Thyroid gland (tissue), 4 donors: ENCODE data around the gene ZNF408. TPM values are rescaled to one million over a fixed set of nuclear protein-coding genes. Genes with fewer than 3 reads are reported as not detected.

ENCODE experiments used
- DNase-seq, 2 donors: peaks; one replicate each; pipeline ENCODE4 v3.0.0-alpha.2; 2019
- H3K27ac ChIP-seq, 3 donors: fragments of 200-600 bp; sonication (generic); 1 replicate in 2 of 3; 2 replicates in 1 of 3; pipeline ENCODE4 v1.5.1; 2016 to 2019; ENCODE audit warnings: mild to moderate bottlenecking in 1 of 3, moderate library complexity in 1 of 3
- H3K27me3 ChIP-seq: fragments of 200-600 bp; sonication (generic); one replicate; pipeline ENCODE4 v1.5.1; 2019
- H3K36me3 ChIP-seq, 2 donors: fragments of 200-600 bp; sonication (generic); one replicate each; pipeline ENCODE4 v1.5.1; 2016 to 2019
- H3K4me1 ChIP-seq, 2 donors: fragments of 200-600 bp; sonication (generic); one replicate each; pipeline ENCODE4 v1.5.1; 2017 to 2019
- H3K4me3 ChIP-seq, 3 donors: fragments of 200-600 bp; sonication (generic); replicated peaks in 1 of 3; 1 replicate in 2 of 3; 2 replicates in 1 of 3; pipeline ENCODE4 v1.5.1; 2016; ENCODE audit warnings: mild to moderate bottlenecking in 1 of 3
- H3K9me3 ChIP-seq: fragments of 200-600 bp; sonication (generic); one replicate; pipeline ENCODE4 v1.5.1; 2017
- POLR2A ChIP-seq, 2 donors: fragments of 450-650 bp; IDR thresholded peaks; one replicate each; pipeline ENCODE4 v1.6.1; 2017; ENCODE audit warnings: antibody characterized with exemption in 2 of 2, mild to moderate bottlenecking in 2 of 2, moderate library complexity in 1 of 2
- WGBS, 2 donors: methylation state at CpG; one replicate each; pipeline ENCODE4 v1.1.5; 2017; 5-methylcytosine and 5-hydroxymethylcytosine counted together
- intact Hi-C: fragments of 100-400 bp; cut with DNase I; formaldehyde crosslinking; loops from one replicate; pipeline ENCODE4 v1.15.1; 2023
- total RNA-seq, 4 donors: library from RNA; depleted of rRNA; stranded (reverse); fragments of >200 nt; gene quantifications; one replicate each; pipeline ENCODE4 v1.2.3, GENCODE V29; 2016
- TF ChIP-seq, protein P1 (sequence below), 6 experiments: fragments of 200-600 bp in 3 of 6; fragments of 450-650 bp in 3 of 6; sonication (generic) in 3 of 6; IDR thresholded peaks; one replicate each; pipeline ENCODE4 v1.5.1; 2016 to 2019; ENCODE audit warnings: antibody characterized with exemption in 6 of 6, mild to moderate bottlenecking in 2 of 6, inconsistent platforms in 1 of 6, moderate library complexity in 1 of 6

The ZNF408 gene
- total RNA-seq, 4 donors from 2014 or later = 9.8 to 17.8 (median 12.5) TPM

DNA sequence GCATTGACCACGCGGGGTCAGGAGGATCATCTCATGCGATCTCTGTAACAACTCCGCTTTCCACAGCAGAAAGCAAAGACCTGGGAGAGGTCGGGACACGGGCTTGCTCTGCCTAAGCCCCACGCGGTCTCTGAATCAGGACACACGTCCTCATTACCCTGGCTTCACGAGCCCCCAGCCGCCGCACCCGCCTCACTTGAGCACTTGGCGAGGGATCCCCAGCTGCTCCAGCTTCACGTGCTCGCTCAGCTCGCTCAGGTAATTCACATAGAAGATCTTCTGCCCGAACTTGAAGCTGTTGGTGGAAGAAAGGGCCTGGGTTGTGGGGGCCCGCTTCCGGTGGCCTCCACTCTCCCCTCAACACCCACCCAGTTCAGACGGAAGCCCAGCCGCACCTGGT, 20.0 kb upstream of the ZNF408 start:
- no peak for TF ChIP-seq POLR2A (IDR thresholded peaks at IDR 0.05)
- TF ChIP-seq, protein P1, sequence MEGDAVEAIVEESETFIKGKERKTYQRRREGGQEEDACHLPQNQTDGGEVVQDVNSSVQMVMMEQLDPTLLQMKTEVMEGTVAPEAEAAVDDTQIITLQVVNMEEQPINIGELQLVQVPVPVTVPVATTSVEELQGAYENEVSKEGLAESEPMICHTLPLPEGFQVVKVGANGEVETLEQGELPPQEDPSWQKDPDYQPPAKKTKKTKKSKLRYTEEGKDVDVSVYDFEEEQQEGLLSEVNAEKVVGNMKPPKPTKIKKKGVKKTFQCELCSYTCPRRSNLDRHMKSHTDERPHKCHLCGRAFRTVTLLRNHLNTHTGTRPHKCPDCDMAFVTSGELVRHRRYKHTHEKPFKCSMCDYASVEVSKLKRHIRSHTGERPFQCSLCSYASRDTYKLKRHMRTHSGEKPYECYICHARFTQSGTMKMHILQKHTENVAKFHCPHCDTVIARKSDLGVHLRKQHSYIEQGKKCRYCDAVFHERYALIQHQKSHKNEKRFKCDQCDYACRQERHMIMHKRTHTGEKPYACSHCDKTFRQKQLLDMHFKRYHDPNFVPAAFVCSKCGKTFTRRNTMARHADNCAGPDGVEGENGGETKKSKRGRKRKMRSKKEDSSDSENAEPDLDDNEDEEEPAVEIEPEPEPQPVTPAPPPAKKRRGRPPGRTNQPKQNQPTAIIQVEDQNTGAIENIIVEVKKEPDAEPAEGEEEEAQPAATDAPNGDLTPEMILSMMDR (IDR thresholded peaks at IDR 0.05) = no peak
- no peak overlapping the region for H3K27ac ChIP-seq
- H3K27me3 ChIP-seq = no peaks in the 10 kb centered on the region
- intact Hi-C loops = no loop called here
- H3K4me1 ChIP-seq = peaks cover 6 to 11% of the 10 kb centered on the region in 2 donors
- 96% methylated on average over 13 to 20 of the region's 22 CpGs for WGBS, 2 donors
- peaks cover 40 to 42% of the 10 kb centered on the region in 2 donors for H3K36me3 ChIP-seq
- H3K4me3 ChIP-seq = no peak overlapping the region
- DNase-seq = no peak
- no peaks in the 10 kb centered on the region for H3K9me3 ChIP-seq

GRCh38 chr11:46681814-46682213, 19.0 kb upstream of the ZNF408 start:
- H3K27ac ChIP-seq = no peak overlapping the region
- no peak for DNase-seq
- WGBS, 2 donors = 94 to 96% methylated on average over 5 to 11 of the region's 11 CpGs
- peaks cover 45 to 49% of the 10 kb centered on the region in 2 donors for H3K36me3 ChIP-seq
- H3K27me3 ChIP-seq = no peaks in the 10 kb centered on the region
- H3K4me1 ChIP-seq = peaks cover 0 to under 1% of the 10 kb centered on the region in 2 donors
- no peak for TF ChIP-seq POLR2A (IDR thresholded peaks at IDR 0.05)
- TF ChIP-seq, protein P1 (IDR thresholded peaks at IDR 0.05) = no peak
- no peaks in the 10 kb centered on the region for H3K9me3 ChIP-seq
- H3K4me3 ChIP-seq = no peak overlapping the region
- intact Hi-C loops = no loop called here

GRCh38 chr11:46682773-46683752, 17.8 kb upstream of the ZNF408 start:
- WGBS, 2 donors = 96 to 98% methylated on average over 11 of the region's 11 CpGs

DNA sequence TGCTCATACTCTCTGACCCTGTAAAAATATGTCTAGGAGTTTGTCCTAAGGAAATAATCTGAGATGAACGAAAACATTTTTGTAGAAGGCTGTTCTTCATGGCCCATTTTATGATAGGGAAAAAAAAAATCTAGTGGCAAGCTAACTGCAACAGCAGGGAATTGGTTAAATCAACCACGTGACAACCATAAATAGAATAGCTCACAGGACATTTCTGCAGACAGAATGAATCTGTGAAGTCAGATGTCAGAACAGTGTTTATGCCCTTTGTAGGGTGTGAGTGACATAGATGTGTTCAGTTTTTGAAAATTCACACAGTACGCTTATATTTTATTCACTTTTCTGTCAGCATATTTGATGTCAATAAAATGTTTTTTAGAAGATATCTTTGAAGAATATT, 16.5 kb upstream of the ZNF408 start:
- H3K9me3 ChIP-seq = no peaks in the 10 kb centered on the region
- DNase-seq = no peak
- H3K36me3 ChIP-seq = peaks cover 40% of the 10 kb centered on the region in 2 donors
- H3K27ac ChIP-seq = no peak overlapping the region
- no peaks in the 10 kb centered on the region for H3K4me1 ChIP-seq
- H3K27me3 ChIP-seq = no peaks in the 10 kb centered on the region
- no peak overlapping the region for H3K4me3 ChIP-seq
- intact Hi-C loops = no loop called here
- no peak for TF ChIP-seq POLR2A (IDR thresholded peaks at IDR 0.05)
- TF ChIP-seq, protein P1 (IDR thresholded peaks at IDR 0.05) = no peak
- 83 to 85% methylated on average over 3 of the region's 3 CpGs for WGBS, 2 donors

More at GRCh38 chr11:46682773-46683752, 17.8 kb upstream of the ZNF408 start:
- peaks cover 53 to 54% of the 10 kb centered on the region in 2 donors for H3K36me3 ChIP-seq
- H3K4me1 ChIP-seq = no peaks in the 10 kb centered on the region
- no peak for TF ChIP-seq POLR2A (IDR thresholded peaks at IDR 0.05)
- TF ChIP-seq, protein P1 (IDR thresholded peaks at IDR 0.05) = no peak
- no peaks in the 10 kb centered on the region for H3K27me3 ChIP-seq
- no peak for DNase-seq
- H3K27ac ChIP-seq = peak overlapping the region in 1 of 3 donors; percentile 33
- H3K4me3 ChIP-seq = no peak overlapping the region
- intact Hi-C loops = no loop called here
- no peaks in the 10 kb centered on the region for H3K9me3 ChIP-seq
